ENCODE data around the gene AP5Z1.
A peak's percentile ranks its signal among the peaks of the same experiment; 100 is the strongest.

GRCh38 chr7:4745265-4745919 lies 30.0 kb upstream of the AP5Z1 start:
- TF ChIP-seq CTCF (IDR thresholded peaks at IDR 0.05) (no peak), POLR2A (IDR thresholded peaks at IDR 0.05) (peak in 1 of 2 donors; percentile 5)

Measured in Peyer's patch (tissue), 4 donors.